ENCODE results near the gene C7orf25.

Gene C7orf25

DNA sequence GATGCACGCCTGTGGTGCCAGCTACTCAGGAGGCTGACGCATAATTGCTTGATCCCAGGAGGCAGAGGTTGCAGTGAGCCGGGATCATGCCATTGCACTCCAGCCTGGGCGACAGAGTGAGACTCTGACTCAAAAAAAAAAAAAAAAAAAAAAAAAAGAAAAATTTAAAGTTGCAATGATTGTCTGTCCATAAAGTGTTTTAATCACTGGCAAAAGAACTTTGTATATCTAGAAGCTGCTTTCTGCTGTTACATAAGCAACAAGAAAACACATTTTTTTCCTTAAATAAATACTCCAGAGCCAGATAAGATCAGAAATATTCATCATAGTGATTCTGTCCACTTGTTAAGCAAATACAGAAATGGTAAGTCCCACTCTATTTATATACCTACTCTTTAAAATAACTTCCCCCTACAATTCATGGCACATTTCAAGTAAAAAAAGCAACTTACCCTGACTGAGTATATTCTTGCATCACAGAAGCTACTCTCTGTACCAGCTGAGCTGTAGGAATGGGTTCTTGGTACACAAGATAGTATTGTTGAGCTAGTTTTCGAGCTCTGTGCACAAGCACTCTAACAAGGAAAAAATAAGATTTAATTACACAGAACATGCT, 12.5 kb upstream of the C7orf25 start:
- TF ChIP-seq, protein P1, sequence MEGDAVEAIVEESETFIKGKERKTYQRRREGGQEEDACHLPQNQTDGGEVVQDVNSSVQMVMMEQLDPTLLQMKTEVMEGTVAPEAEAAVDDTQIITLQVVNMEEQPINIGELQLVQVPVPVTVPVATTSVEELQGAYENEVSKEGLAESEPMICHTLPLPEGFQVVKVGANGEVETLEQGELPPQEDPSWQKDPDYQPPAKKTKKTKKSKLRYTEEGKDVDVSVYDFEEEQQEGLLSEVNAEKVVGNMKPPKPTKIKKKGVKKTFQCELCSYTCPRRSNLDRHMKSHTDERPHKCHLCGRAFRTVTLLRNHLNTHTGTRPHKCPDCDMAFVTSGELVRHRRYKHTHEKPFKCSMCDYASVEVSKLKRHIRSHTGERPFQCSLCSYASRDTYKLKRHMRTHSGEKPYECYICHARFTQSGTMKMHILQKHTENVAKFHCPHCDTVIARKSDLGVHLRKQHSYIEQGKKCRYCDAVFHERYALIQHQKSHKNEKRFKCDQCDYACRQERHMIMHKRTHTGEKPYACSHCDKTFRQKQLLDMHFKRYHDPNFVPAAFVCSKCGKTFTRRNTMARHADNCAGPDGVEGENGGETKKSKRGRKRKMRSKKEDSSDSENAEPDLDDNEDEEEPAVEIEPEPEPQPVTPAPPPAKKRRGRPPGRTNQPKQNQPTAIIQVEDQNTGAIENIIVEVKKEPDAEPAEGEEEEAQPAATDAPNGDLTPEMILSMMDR (IDR thresholded peaks at IDR 0.05; ENCODE audit: poor library complexity, severe bottlenecking): no peak
- H3K4me3 ChIP-seq (ENCODE audit: severe bottlenecking): no peak overlapping the region
- peaks cover 35% of the 10 kb centered on the region for H3K4me1 ChIP-seq (ENCODE audit: insufficient read depth, poor library complexity, severe bottlenecking)
- no peaks in the 10 kb centered on the region for H3K27me3 ChIP-seq (ENCODE audit: insufficient read depth, poor library complexity, severe bottlenecking)
- no peaks in the 10 kb centered on the region for H3K9me3 ChIP-seq (ENCODE audit: severe bottlenecking)
- H3K36me3 ChIP-seq (ENCODE audit: low read depth): peaks cover 87% of the 10 kb centered on the region
- no peak for ATAC-seq (ENCODE audit: low read depth)
- H3K27ac ChIP-seq (ENCODE audit: poor library complexity, severe bottlenecking): peak overlapping the region; percentile 26
- no peak for DNase-seq (ENCODE audit: low spot score)

DNA sequence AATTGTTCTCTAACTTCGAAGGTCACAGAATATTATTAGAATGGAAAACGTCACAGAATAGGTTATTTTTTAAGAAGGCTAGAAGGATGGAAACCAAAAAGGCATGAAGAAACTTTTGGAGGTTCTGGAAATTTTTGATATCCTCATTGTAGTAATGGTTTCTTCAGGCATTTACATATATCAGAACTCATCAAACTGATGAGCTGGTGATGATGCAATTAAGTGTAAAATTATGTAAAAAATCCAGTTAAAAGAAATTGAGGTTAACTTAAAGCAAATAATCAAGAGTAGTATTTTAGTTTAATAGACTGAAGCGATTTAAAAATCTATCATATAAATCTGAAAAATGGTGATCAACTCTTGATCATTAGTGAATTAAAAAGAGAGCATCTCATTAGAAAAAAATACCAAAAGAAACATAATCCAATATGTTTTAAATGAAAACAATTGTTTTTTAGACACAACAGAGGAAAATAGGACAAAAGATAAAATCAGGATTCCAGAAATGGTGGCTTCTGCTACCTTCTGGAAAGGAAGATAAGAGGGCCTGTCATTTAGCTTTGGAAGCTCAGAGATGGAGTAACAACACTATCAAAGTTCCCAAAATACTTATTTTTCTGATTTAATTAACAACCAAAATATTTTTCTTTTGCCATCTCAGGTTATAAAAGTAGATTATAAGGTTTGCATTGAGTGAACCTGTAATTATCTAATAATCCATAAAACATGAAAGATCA, 10.3 kb upstream of the C7orf25 start:
- Histone ChIP-seq H3K27me3 (ENCODE audit: insufficient read depth, poor library complexity, severe bottlenecking) (no peaks in the 10 kb centered on the region), H3K27ac (ENCODE audit: poor library complexity, severe bottlenecking) (no peak overlapping the region), H3K36me3 (ENCODE audit: low read depth) (peaks cover 94% of the 10 kb centered on the region), H3K9me3 (ENCODE audit: severe bottlenecking) (no peaks in the 10 kb centered on the region), H3K4me1 (ENCODE audit: insufficient read depth, poor library complexity, severe bottlenecking) (peaks cover 24% of the 10 kb centered on the region), H3K4me3 (ENCODE audit: severe bottlenecking) (no peak overlapping the region)
- DNase-seq (ENCODE audit: low spot score) (no peak), ATAC-seq (ENCODE audit: low read depth) (no peak)
- TF ChIP-seq, protein P1 (IDR thresholded peaks at IDR 0.05; ENCODE audit: poor library complexity, severe bottlenecking): no peak

- H3K27ac ChIP-seq (ENCODE audit: poor library complexity, severe bottlenecking): peak overlapping the region; percentile 77
- ATAC-seq (ENCODE audit: low read depth) (no peak), DNase-seq (ENCODE audit: low spot score) (no peak)
- no peak overlapping the region for H3K4me3 ChIP-seq (ENCODE audit: severe bottlenecking)
- H3K27me3 ChIP-seq (ENCODE audit: insufficient read depth, poor library complexity, severe bottlenecking): no peaks in the 10 kb centered on the region
- H3K4me1 ChIP-seq (ENCODE audit: insufficient read depth, poor library complexity, severe bottlenecking): peaks cover 31% of the 10 kb centered on the region
- peaks cover 49% of the 10 kb centered on the region for H3K36me3 ChIP-seq (ENCODE audit: low read depth)
- TF ChIP-seq, protein P1 (IDR thresholded peaks at IDR 0.05; ENCODE audit: poor library complexity, severe bottlenecking): no peak
- H3K9me3 ChIP-seq (ENCODE audit: severe bottlenecking): no peaks in the 10 kb centered on the region
Observed at GRCh38 chr7:42915356-42915755, 3.5 kb upstream of the C7orf25 start.

DNA sequence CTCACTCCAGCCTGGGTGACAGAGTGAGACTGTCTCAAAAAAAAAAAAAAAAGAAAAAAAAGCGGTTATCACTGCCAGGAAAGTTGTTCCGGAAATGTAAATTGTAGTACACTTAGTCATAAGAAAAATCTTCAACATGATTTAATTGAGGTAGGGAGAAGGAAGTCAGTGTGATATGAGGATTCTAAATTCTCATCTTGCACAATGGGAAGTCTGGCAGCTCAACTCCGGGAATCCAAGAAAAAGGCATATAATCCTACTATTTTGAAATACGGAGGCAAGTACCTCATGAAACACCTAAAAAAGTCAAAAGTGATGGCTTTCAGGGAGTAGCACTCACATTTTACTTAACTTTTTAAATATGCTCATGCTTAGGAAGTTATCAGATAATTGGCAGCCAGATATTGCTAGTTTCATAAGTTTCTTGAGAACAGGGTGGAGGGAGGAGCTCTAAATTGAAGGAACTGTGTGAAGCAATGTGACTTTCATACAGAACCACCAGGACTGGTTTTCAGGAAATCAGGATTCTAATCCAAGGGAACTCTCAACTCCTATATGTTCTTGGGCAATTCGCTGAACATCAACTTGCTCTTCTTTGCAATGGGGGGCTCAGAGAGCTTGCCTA, 2.7 kb upstream of the C7orf25 start:
- Histone ChIP-seq H3K9me3 (ENCODE audit: severe bottlenecking) (no peaks in the 10 kb centered on the region), H3K4me1 (ENCODE audit: insufficient read depth, poor library complexity, severe bottlenecking) (peaks cover 31% of the 10 kb centered on the region), H3K27me3 (ENCODE audit: insufficient read depth, poor library complexity, severe bottlenecking) (no peaks in the 10 kb centered on the region), H3K36me3 (ENCODE audit: low read depth) (peaks cover 49% of the 10 kb centered on the region), H3K27ac (ENCODE audit: poor library complexity, severe bottlenecking) (peak overlapping the region; percentile 77), H3K4me3 (ENCODE audit: severe bottlenecking) (no peak overlapping the region)
- TF ChIP-seq, protein P1 (IDR thresholded peaks at IDR 0.05; ENCODE audit: poor library complexity, severe bottlenecking): no peak
- DNase-seq (ENCODE audit: low spot score) (no peak), ATAC-seq (ENCODE audit: low read depth) (peak; percentile 28; the same call in 2 of the 3 replicates)
